ENCODE results near the gene MAN1A1.

GRCh38 chr6:119385994-119386393 is 36.4 kb upstream of the MAN1A1 start:
- TF ChIP-seq CTCF (IDR thresholded peaks at IDR 0.05 in 8 of 11, conservative IDR thresholded peaks at IDR 0.05 in 3 of 11) (no peak), POLR2A (IDR thresholded peaks at IDR 0.05) (no peak)

All from spleen (tissue), 7 donors.